Measurements from ENCODE around the gene GPX2.
"Not testable (repeated sequence)": the region's sequence is repeated elsewhere in the genome, so short reads cannot be mapped to it uniquely, and the experiment has no call there.

DNA sequence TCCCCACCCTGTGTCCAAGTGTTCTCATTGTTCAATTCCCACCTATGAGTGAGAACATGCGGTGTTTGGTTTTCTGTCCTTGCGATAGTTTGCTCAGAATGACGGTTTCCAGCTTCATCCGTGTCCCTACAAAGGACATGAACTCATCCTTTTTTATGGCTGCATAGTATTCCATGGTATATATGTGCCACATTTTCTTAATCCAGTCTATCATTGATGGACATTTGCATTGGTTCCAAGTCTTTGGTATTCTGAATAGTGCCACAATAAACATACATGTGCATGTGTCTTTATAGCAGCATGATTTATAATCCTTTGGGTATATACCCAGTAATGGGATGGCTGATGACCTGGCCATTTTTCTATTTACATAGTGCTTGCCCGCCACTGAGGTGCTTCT is 29.1 kb downstream of the GPX2 start:
- TF ChIP-seq, protein P1, sequence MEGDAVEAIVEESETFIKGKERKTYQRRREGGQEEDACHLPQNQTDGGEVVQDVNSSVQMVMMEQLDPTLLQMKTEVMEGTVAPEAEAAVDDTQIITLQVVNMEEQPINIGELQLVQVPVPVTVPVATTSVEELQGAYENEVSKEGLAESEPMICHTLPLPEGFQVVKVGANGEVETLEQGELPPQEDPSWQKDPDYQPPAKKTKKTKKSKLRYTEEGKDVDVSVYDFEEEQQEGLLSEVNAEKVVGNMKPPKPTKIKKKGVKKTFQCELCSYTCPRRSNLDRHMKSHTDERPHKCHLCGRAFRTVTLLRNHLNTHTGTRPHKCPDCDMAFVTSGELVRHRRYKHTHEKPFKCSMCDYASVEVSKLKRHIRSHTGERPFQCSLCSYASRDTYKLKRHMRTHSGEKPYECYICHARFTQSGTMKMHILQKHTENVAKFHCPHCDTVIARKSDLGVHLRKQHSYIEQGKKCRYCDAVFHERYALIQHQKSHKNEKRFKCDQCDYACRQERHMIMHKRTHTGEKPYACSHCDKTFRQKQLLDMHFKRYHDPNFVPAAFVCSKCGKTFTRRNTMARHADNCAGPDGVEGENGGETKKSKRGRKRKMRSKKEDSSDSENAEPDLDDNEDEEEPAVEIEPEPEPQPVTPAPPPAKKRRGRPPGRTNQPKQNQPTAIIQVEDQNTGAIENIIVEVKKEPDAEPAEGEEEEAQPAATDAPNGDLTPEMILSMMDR (IDR thresholded peaks at IDR 0.05): not testable (repeated sequence)
- TF ChIP-seq POLR2A (IDR thresholded peaks at IDR 0.05): not testable (repeated sequence)
